Right lobe of liver (tissue), 4 donors: Measurements from ENCODE around the gene MAP1LC3C.

Experiments used
- POLR2A ChIP-seq: fragments of 450-650 bp; IDR thresholded peaks from one replicate; pipeline ENCODE4 v1.6.1; 2017; ENCODE audit warnings: antibody characterized with exemption, mild to moderate bottlenecking
- TF ChIP-seq, protein P1 (sequence below), 4 donors: fragments of 200-600 bp in 3 of 4; fragments of 450-650 bp in 1 of 4; IDR thresholded peaks; one replicate each; pipeline versions ENCODE4 v1.5.1 to v1.8.0; 2016 to 2022; ENCODE audit warnings: antibody characterized with exemption in 4 of 4, mild to moderate bottlenecking in 2 of 4
- donor health status: DM: no; HTN: no; CAD: no.
- donor health status: DM: no; HTN: no; CAD: no.
- donor health status: DM: no; HTN: yes; CAD: no.

DNA sequence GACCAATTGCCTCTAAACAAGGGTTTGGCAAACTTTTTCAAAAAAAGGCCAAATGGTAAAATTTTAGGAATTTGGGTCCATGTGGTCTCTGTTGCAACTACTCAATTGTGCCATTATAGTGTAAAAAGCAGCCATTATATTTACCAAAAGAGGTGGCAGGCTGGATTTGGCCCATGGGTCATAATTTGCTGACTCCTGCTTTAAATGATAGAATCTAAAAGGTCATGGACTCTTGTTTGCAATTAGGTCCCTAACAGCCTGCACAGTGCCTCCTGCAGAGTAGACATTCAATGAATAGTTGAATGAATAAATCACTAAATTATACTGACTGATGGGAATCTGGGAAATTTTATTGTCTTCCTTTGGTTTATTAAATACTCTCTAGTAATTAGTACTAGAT lies 35.2 kb downstream of the MAP1LC3C start:
- TF ChIP-seq, protein P1, sequence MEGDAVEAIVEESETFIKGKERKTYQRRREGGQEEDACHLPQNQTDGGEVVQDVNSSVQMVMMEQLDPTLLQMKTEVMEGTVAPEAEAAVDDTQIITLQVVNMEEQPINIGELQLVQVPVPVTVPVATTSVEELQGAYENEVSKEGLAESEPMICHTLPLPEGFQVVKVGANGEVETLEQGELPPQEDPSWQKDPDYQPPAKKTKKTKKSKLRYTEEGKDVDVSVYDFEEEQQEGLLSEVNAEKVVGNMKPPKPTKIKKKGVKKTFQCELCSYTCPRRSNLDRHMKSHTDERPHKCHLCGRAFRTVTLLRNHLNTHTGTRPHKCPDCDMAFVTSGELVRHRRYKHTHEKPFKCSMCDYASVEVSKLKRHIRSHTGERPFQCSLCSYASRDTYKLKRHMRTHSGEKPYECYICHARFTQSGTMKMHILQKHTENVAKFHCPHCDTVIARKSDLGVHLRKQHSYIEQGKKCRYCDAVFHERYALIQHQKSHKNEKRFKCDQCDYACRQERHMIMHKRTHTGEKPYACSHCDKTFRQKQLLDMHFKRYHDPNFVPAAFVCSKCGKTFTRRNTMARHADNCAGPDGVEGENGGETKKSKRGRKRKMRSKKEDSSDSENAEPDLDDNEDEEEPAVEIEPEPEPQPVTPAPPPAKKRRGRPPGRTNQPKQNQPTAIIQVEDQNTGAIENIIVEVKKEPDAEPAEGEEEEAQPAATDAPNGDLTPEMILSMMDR (IDR thresholded peaks at IDR 0.05) = no peak
- no peak for TF ChIP-seq POLR2A
